Body of pancreas (tissue), 4 donors: Measurements from ENCODE around the gene FITM1. TPM values are rescaled to one million over a fixed set of nuclear protein-coding genes. Genes with fewer than 3 reads are reported as not detected.

ENCODE experiments used
- ATAC-seq: fragments of 150-250 bp; one replicate; pipeline ENCODE4 v1.9.1; 2016
- DNase-seq, 4 donors: peaks; one replicate each; pipeline ENCODE4 v3.0.0-alpha.2; 2019
- H3K27ac ChIP-seq, 4 donors: fragments of 200-600 bp; sonication (generic); 1 replicate in 3 of 4; 2 replicates in 1 of 4; pipeline versions ENCODE4 v1.5.1 to v1.6.1; 2016 to 2019; ENCODE audit warnings: mild to moderate bottlenecking in 1 of 4, mixed read lengths in 1 of 4, moderate library complexity in 1 of 4
- H3K27me3 ChIP-seq, 2 donors: fragments of 200-600 bp; sonication (generic); one replicate each; pipeline ENCODE4 v1.6.0; 2016; ENCODE audit warnings: mild to moderate bottlenecking in 1 of 2
- H3K36me3 ChIP-seq, 2 donors: fragments of 200-600 bp; sonication (generic); replicated peaks in 1 of 2; 2 replicates each; pipeline ENCODE4 v1.5.1; 2016; ENCODE audit warnings: low read depth in 2 of 2; ENCODE audit not compliant: insufficient read depth in 1 of 2
- H3K4me1 ChIP-seq: fragments of 200-600 bp; sonication (generic); one replicate; pipeline ENCODE4 v1.6.0; 2016
- H3K4me3 ChIP-seq, 2 donors: fragments of 200-600 bp; sonication (generic); 1 replicate in 1 of 2; 2 replicates in 1 of 2; pipeline ENCODE4 v1.5.1; 2016 to 2019
- H3K9me3 ChIP-seq, 3 donors: fragments of 200-600 bp; sonication (generic); 1 replicate in 2 of 3; 2 replicates in 1 of 3; pipeline ENCODE4 v1.5.1; 2016
- CTCF ChIP-seq, 7 experiments: fragments of 450-650 bp in 4 of 7; fragments of 200-600 bp in 3 of 7; sonication (generic) in 3 of 7; IDR thresholded peaks; one replicate each; pipeline ENCODE4 v1.5.1; 2016 to 2019; ENCODE audit warnings: antibody characterized with exemption in 7 of 7
- POLR2A ChIP-seq, 3 donors: fragments of 450-650 bp; IDR thresholded peaks; one replicate each; pipeline ENCODE4 v1.6.1; 2016; ENCODE audit warnings: antibody characterized with exemption in 3 of 3, mild to moderate bottlenecking in 2 of 3
- WGBS, 2 donors: methylation state at CpG; one replicate each; pipeline ENCODE4 v1.1.5; 2017; 5-methylcytosine and 5-hydroxymethylcytosine counted together
- intact Hi-C: fragments of 100-400 bp; cut with DNase I; formaldehyde crosslinking; loops from one replicate; pipeline ENCODE4 v1.15.1; 2023
- total RNA-seq, 2 donors: library from RNA; depleted of rRNA; stranded (reverse); fragments of >200 nt; gene quantifications; one replicate each; pipeline ENCODE4 v1.1.0, GENCODE V29; 2016

Gene FITM1
- total RNA-seq, 2 donors from 2014 or later: 6.3 to 12.2 TPM

GRCh38 chr14:24083462-24083861 lies 47.0 kb upstream of the FITM1 start:
- no peaks in the 10 kb centered on the region for H3K36me3 ChIP-seq
- intact Hi-C loops: no loop called here
- H3K4me3 ChIP-seq: no peak overlapping the region
- H3K27ac ChIP-seq: no peak overlapping the region
- ATAC-seq (no peak), DNase-seq (no peak)
- H3K4me1 ChIP-seq: peaks cover 16% of the 10 kb centered on the region
- no peak for TF ChIP-seq POLR2A (IDR thresholded peaks at IDR 0.05)
- TF ChIP-seq CTCF (IDR thresholded peaks at IDR 0.05): no peak
- no peaks in the 10 kb centered on the region for H3K9me3 ChIP-seq
- H3K27me3 ChIP-seq: no peaks in the 10 kb centered on the region
- 61 to 69% methylated on average over 3 of the region's 3 CpGs for WGBS, 2 donors

- TF ChIP-seq POLR2A (IDR thresholded peaks at IDR 0.05) (no peak), CTCF (IDR thresholded peaks at IDR 0.05) (no peak)
- WGBS, 2 donors: 89 to 93% methylated on average over 2 of the region's 2 CpGs
- DNase-seq (no peak), ATAC-seq (no peak)
- Histone ChIP-seq H3K4me1 (peaks cover 16% of the 10 kb centered on the region), H3K4me3 (no peak overlapping the region), H3K36me3 (no peaks in the 10 kb centered on the region), H3K9me3 (no peaks in the 10 kb centered on the region), H3K27ac (no peak overlapping the region), H3K27me3 (no peaks in the 10 kb centered on the region)
- intact Hi-C loops: no loop called here
Observed at GRCh38 chr14:24084440-24084839, 46.0 kb upstream of the FITM1 start.

GRCh38 chr14:24085215-24085614 lies 45.2 kb upstream of the FITM1 start:
- TF ChIP-seq CTCF (IDR thresholded peaks at IDR 0.05) (no peak), POLR2A (IDR thresholded peaks at IDR 0.05) (no peak)
- 86 to 92% methylated on average over 3 of the region's 3 CpGs for WGBS, 2 donors
- Histone ChIP-seq H3K36me3 (no peaks in the 10 kb centered on the region), H3K27ac (no peak overlapping the region), H3K4me3 (no peak overlapping the region), H3K4me1 (peaks cover 14% of the 10 kb centered on the region), H3K9me3 (no peaks in the 10 kb centered on the region), H3K27me3 (no peaks in the 10 kb centered on the region)
- intact Hi-C loops: no loop called here
- no peak for ATAC-seq
- no peak for DNase-seq

- ATAC-seq: no peak
Observed at GRCh38 chr14:24086193-24086955, 44.1 kb upstream of the FITM1 start.

More at GRCh38 chr14:24086193-24086955, 44.1 kb upstream of the FITM1 start:
- peaks cover 10% of the 10 kb centered on the region for H3K4me1 ChIP-seq
- H3K27ac ChIP-seq: no peak overlapping the region
- 84 to 93% methylated on average over 3 of the region's 3 CpGs for WGBS, 2 donors
- intact Hi-C loops: no loop called here
- no peaks in the 10 kb centered on the region for H3K36me3 ChIP-seq
- H3K4me3 ChIP-seq: no peak overlapping the region
- TF ChIP-seq CTCF (IDR thresholded peaks at IDR 0.05) (no peak), POLR2A (IDR thresholded peaks at IDR 0.05) (no peak)
- no peaks in the 10 kb centered on the region for H3K27me3 ChIP-seq
- H3K9me3 ChIP-seq: no peaks in the 10 kb centered on the region
- DNase-seq: no peak
